B cell (primary cell): ENCODE results near the gene ZMYND10. TPM values are rescaled to one million over a fixed set of nuclear protein-coding genes. Genes with fewer than 3 reads are reported as not detected.

Experiments
- ATAC-seq: fragments of 200-7000 bp; cut with Tn5 transposase; one replicate; pipeline ENCODE4 v1.10.0; 2021; ENCODE audit warnings: low read depth, mild to moderate bottlenecking, moderate number of reproducible peaks, moderate library complexity
- CTCF ChIA-PET: fragments of 350-600 bp; sonication (Branson Sonifier 250); formaldehyde crosslinking; loops from one replicate; lab custom pipeline; 2021; ENCODE audit warnings: antibody characterized with exemption, inconsistent platforms; lab: Charles Lee
- POLR2A ChIA-PET: fragments of 350-600 bp; sonication (Branson Sonifier 250); formaldehyde crosslinking; loops from one replicate; lab custom pipeline; 2021; ENCODE audit warnings: antibody characterized with exemption; lab: Charles Lee
- DNase-seq: peaks from one replicate; pipeline ENCODE4 v3.0.0; 2013
- H2AFZ ChIP-seq: 2 replicates; pipeline ENCODE4 v1.6.1; 2012; ENCODE audit warnings: mild to moderate bottlenecking, low read depth, low read length; ENCODE audit not compliant: insufficient read depth, poor library complexity, severe bottlenecking
- H3K27ac ChIP-seq, 2 donors: 1 replicate in 1 of 2; 2 replicates in 1 of 2; pipeline ENCODE4 v1.5.1; 2012 to 2013; ENCODE audit warnings: low read length in 2 of 2, mild to moderate bottlenecking in 2 of 2, moderate library complexity in 1 of 2
- H3K27me3 ChIP-seq, 4 experiments: fragments of 200-600 bp in 1 of 4; sonication (generic) in 1 of 4; replicated peaks in 1 of 4; 1 replicate in 2 of 4; 2 replicates in 2 of 4; pipeline versions ENCODE4 v1.6.1 to v1.7.0; 2013 to 2016; ENCODE audit warnings: low read length in 3 of 4, mild to moderate bottlenecking in 2 of 4, mixed read lengths in 1 of 4, moderate library complexity in 1 of 4; ENCODE audit not compliant: insufficient read depth in 4 of 4, control insufficient read depth in 3 of 4; ENCODE audit errors: control extremely low read depth in 1 of 4
- H3K36me3 ChIP-seq, 2 experiments: replicated peaks in 1 of 2; 1 replicate in 1 of 2; 2 replicates in 1 of 2; pipeline versions ENCODE4 v1.6.1 to v1.7.1; 2013; ENCODE audit warnings: low read length in 1 of 2; ENCODE audit not compliant: insufficient read depth in 2 of 2, control insufficient read depth in 1 of 2; ENCODE audit errors: control extremely low read depth in 1 of 2, extremely low read depth in 1 of 2
- H3K4me1 ChIP-seq, 2 donors: fragments of 200-600 bp in 1 of 2; sonication (generic) in 1 of 2; 1 replicate in 1 of 2; 2 replicates in 1 of 2; pipeline versions ENCODE4 v1.5.1 to v1.6.1; 2013 to 2017; ENCODE audit warnings: low read length in 2 of 2; ENCODE audit not compliant: control insufficient read depth in 2 of 2, insufficient read depth in 2 of 2
- H3K4me2 ChIP-seq: replicated peaks from 2 replicates; pipeline ENCODE3; 2012; ENCODE audit warnings: mild to moderate bottlenecking, low read depth, low read length; ENCODE audit not compliant: poor library complexity, severe bottlenecking
- H3K4me3 ChIP-seq, 5 experiments: fragments of 200-600 bp in 1 of 5; sonication (generic) in 1 of 5; 1 replicate in 3 of 5; 2 replicates in 2 of 5; pipeline versions ENCODE4 v1.5.1 to v1.7.0; 2011 to 2016; ENCODE audit warnings: low read length in 4 of 5, mild to moderate bottlenecking in 4 of 5, low read depth in 2 of 5, control low read depth in 1 of 5, moderate library complexity in 1 of 5; ENCODE audit not compliant: insufficient read depth in 1 of 5; ENCODE audit errors: control extremely low read depth in 1 of 5, extremely low read depth in 1 of 5
- H3K79me2 ChIP-seq: fragments of 200-600 bp; sonication (generic); one replicate; pipeline ENCODE4 v1.6.0; 2016; ENCODE audit warnings: low read length; ENCODE audit not compliant: control insufficient read depth, insufficient read depth
- H3K9ac ChIP-seq: fragments of 200-600 bp; sonication (generic); 2 replicates; pipeline ENCODE4 v1.6.1; 2017; ENCODE audit warnings: mild to moderate bottlenecking, low read length, moderate library complexity
- H3K9me3 ChIP-seq, 3 donors: one replicate each; pipeline versions ENCODE4 v1.6.1 to v1.7.1; 2013; ENCODE audit warnings: low read length in 2 of 3; ENCODE audit not compliant: control insufficient read depth in 2 of 3, insufficient read depth in 1 of 3; ENCODE audit errors: control extremely low read depth in 1 of 3
- H4K20me1 ChIP-seq: 2 replicates; pipeline ENCODE4 v1.6.0; 2012; ENCODE audit warnings: mild to moderate bottlenecking, low read length; ENCODE audit not compliant: insufficient read depth, control insufficient read depth, poor library complexity, severe bottlenecking
- H3K27ac Mint-ChIP-seq: one replicate; pipeline ENCODE4 v1.8.0; 2021; ENCODE audit warnings: mixed read lengths
- H3K27me3 Mint-ChIP-seq: one replicate; pipeline ENCODE4 v1.8.0; 2021; ENCODE audit warnings: mixed read lengths
- H3K4me1 Mint-ChIP-seq: one replicate; pipeline ENCODE4 v1.8.0; 2021; ENCODE audit warnings: mixed read lengths
- H3K4me3 Mint-ChIP-seq: one replicate; pipeline ENCODE4 v1.8.0; 2021; ENCODE audit warnings: mixed read lengths
- H3K9me3 Mint-ChIP-seq: one replicate; pipeline ENCODE4 v1.8.0; 2022; ENCODE audit warnings: mixed read lengths; ENCODE audit not compliant: insufficient read depth
- CTCF ChIP-seq: fragments of 200-600 bp; IDR thresholded peaks from one replicate; pipeline ENCODE4 v1.8.0; 2022; ENCODE audit warnings: antibody characterized with exemption, mild to moderate bottlenecking
- EZH2 ChIP-seq: IDR thresholded peaks from 2 replicates; pipeline ENCODE4 v1.6.1; 2012; ENCODE audit warnings: borderline replicate concordance, low read depth, mild to moderate bottlenecking, moderate library complexity, low read length; ENCODE audit not compliant: insufficient read depth, poor library complexity, severe bottlenecking
- WGBS: methylation state at CpG from one replicate; pipeline ENCODE4 v1.1.5; 2013; ENCODE audit warnings: missing lambda C conversion rate; ENCODE audit not compliant: insufficient coverage; 5-methylcytosine and 5-hydroxymethylcytosine counted together
- intact Hi-C: fragments of 100-400 bp; cut with micrococcal nuclease; formaldehyde crosslinking; loops from one replicate; pipeline ENCODE4 v1.10.0; 2022
- polyA plus RNA-seq: library from polyadenylated mRNA; depleted of rRNA; stranded (reverse); fragments of >200 nt; gene quantifications from 2 replicates; pipeline ENCODE4 v1.2.3, GENCODE V29; 2012
- total RNA-seq, 2 donors: library from RNA; stranded (reverse); fragments of 120-200 nt in 1 of 2; gene quantifications; 1 replicate in 1 of 2; 2 replicates in 1 of 2; pipeline versions ENCODE4 v1.2.3 to v1.2.4, GENCODE V29; 2013 to 2022

The ZMYND10 gene
- total and polyA plus RNA-seq, 2 donors (not counting 1 experiment from before 2014, with no cell fraction given): 1.8 to 2.4 TPM

- Histone ChIP-seq H3K36me3 (peaks cover 1 to 53% of the 10 kb centered on the region in 2 experiments), H3K4me2 (peak within 1 kb of the TSS; percentile 99)
Measured at GRCh38 chr3:50350527-50351322, 5.2 kb upstream of the ZMYND10 start, which contains the start of the genes CYB561D2 and NPRL2. TSS of gene CYB561D2 (plus strand) at chr3:50350862. CDS start at chr3:50351434, 572 bp downstream. TSS of gene NPRL2 (minus strand) at chr3:50350775. CDS start at chr3:50350652, 123 bp downstream.

More at GRCh38 chr3:50350527-50351322, 5.2 kb upstream of the ZMYND10 start, which contains the start of the genes CYB561D2 and NPRL2:
- ChIA-PET CTCF (interaction anchor here (0.7 to 5.3 kb wide), 14 partner anchors 10 to 302 kb away, joined by 3 to 104 read pairs (median 3); partner anchors contain the start of genes HEMK1, HYAL3, NAA80 and RASSF1), POLR2A (interaction anchor here (0.6 to 7.4 kb wide), 9 partner anchors 9 to 997 kb away, joined by 4 to 96 read pairs (median 9); partner anchors contain the start of genes C3orf18, HEMK1, HYAL3 and NAA80)
- WGBS: under 1% methylated on average over 64 of the region's 64 CpGs
- ATAC-seq: peak; percentile 87
- Histone ChIP-seq H3K79me2 (peaks cover 67% of the 10 kb centered on the region), H3K9ac (peak within 1 kb of the TSS; percentile 99), H3K9me3 (no peaks in the 10 kb centered on the region), H4K20me1 (peaks cover 62% of the 10 kb centered on the region), H3K27me3 (no peaks in the 10 kb centered on the region), H3K4me1 (peaks cover 25 to 41% of the 10 kb centered on the region in 2 donors), H3K4me3 (peak within 1 kb of the TSS; percentile 71 to 98 (median 91)), H2AFZ (peak within 1 kb of the TSS; percentile 94), H3K27ac (peak within 1 kb of the TSS; percentile 85 to 93)
- Mint-ChIP-seq H3K27ac (peak within 1 kb of the TSS; percentile 100), H3K4me3 (peak within 1 kb of the TSS; percentile 99), H3K9me3 (no peaks in the 10 kb centered on the region), H3K4me1 (peaks cover 52% of the 10 kb centered on the region), H3K27me3 (no peaks in the 10 kb centered on the region)
- intact Hi-C loops: loop anchor here (1.0 to 2.0 kb wide), 5 partner anchors 9 to 58 kb away; partner anchors contain the start of genes IFRD2, TMEM115 and TUSC2
- peak; percentile 98 for DNase-seq
- TF ChIP-seq EZH2 (no peak), CTCF (no peak)
